CD4-positive, alpha-beta T cell treated with Interleukin-17A for 4 hours (primary cell): Measurements from ENCODE around the gene PDIK1L.
"Not testable (repeated sequence)": the region's sequence is repeated elsewhere in the genome, so short reads cannot be mapped to it uniquely, and the experiment has no call there.

Experiments used
- DNase-seq: peaks from one replicate; pipeline ENCODE4 v3.0.0-alpha.2; 2020; ENCODE audit warnings: mixed read lengths

PDIK1L gene

GRCh38 chr1:26092422-26092821 is 19.2 kb upstream of the PDIK1L start:
- DNase-seq = no peak

GRCh38 chr1:26093569-26093968 is 18.1 kb upstream of the PDIK1L start:
- DNase-seq = not testable (repeated sequence)

GRCh38 chr1:26094076-26094669 is 17.5 kb upstream of the PDIK1L start:
- no peak for DNase-seq

DNA sequence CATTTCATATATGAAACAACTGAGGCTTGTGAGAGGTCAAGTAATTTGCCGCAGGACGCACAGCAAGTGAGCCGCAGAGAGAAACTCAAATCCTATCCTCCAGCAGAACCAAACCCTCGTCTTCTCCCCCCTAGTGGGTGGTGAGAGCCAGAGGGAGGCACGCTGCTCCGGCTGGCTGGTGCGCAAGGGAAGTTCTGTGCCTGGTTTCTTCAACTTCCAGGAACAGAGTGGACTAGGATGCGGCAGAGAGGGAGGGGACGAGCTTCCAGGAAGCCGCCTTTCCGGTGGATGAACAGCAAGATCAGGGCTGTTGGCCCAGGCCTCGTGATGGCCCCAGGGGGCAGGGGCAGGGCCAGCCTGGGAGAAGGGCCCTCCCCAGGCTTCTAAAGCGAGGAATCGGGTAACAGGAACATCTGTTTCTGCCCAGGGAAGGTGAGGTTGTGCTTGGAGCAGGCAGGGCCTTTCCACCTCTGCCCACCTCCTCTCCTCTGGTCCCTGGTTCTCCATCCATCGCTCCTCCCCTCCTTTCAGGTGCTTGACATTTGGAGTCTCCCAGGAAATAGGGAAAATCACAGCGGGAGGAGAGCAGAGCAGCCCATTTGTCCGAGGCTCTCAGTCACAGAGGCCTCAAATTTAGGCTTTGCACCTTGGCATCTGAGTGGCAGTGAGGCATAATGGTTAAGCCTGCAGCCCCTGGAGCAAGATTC is 16.8 kb upstream of the PDIK1L start:
- DNase-seq = no peak

DNA sequence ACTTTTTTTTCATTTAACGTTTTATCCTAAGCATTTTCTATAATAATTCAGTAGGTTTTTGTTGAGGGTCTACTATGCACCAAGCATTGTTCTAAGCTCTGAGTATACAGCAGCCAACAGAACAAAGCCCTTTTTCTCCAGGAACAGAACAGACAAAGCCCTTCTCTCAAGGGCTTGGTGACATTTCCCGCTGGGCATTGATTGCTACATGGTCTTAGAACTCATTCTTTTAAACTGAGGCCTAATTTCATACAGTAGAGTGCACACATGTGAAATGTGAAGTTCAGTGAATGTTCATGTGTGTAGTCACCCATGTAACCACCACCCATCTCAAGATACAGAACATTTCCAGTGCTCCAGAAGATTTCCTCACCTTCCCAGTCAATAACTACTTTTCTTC is 15.2 kb upstream of the PDIK1L start:
- no peak for DNase-seq

DNA sequence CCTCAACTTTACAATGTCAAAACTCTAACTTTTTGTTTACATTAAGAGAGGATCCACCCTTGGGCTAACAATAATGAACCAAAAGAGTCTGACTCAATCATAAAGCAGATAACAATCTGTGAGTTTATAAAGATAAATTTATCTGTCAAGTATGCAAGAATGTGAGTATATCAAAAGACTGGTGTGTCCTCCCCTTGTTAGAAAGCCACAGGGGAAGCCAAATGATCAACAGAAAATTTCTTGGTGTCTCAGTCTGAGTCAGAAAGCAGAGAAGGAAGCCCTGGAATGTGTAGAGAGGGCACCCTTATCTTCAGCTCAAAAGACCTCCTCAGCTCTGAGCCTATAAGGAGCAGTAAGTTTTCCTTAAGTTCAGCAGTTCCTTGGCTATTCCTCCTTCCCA is 13.9 kb upstream of the PDIK1L start:
- DNase-seq = no peak

DNA sequence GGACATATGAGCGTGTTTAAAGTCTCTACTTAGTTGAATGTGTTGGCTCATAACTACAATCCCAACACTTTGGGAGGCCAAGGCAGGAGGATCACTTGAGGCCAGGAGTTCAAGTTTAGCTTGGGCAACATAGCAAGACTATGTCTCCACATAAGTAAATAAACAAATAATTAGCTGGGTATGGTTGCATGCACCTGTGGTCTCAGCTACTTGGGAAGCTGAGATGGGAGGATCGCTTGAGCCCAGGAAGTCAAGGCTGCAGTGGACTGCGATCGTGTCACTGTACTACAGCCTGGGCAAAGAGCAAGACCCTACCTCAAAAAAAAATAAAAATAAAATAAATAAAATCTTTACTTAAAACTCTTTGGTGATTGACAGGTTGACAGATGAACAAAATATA is 13.0 kb upstream of the PDIK1L start:
- DNase-seq = no peak

DNA sequence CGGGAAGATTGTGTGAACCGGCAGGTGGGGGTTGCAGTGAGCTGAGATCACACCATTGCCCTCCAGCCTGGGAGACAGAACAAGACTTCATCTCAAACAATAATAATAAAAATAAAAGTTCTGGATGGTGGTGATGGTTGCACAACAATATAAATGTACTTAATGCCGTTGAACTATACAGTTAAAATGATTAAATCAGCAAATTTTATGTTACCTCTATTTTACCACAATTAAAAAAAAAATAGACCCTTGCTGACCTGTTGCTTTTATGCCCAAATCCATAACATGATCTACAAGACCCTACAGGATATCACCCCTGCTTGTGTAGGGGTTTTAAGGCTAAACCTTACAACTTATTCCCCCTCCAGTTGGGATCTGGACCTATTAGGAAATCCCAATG is 11.8 kb upstream of the PDIK1L start:
- no peak for DNase-seq

GRCh38 chr1:26100204-26100603 is 11.4 kb upstream of the PDIK1L start:
- DNase-seq = not testable (repeated sequence)

DNA sequence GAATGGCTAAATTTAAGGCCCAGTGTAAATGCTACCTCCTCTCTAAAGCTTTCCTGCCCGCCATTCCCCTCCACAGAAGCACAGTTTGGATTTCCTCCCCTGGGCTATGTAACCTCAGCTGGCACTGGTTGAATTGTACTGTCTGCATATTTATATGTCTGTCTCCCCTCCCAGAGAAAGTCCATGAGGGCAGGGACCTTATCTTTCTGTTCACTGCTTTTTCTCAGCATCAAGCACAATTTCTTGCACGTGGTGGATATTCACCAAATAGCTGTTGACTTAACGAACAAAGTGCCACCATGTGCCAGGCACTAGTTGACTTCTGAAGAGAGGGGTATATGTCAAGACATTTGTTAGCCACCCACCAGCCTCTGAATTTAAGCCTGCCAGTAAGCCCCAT is 9.5 kb upstream of the PDIK1L start:
- DNase-seq = no peak

GRCh38 chr1:26102526-26102925 is 9.1 kb upstream of the PDIK1L start:
- DNase-seq = no peak

DNA sequence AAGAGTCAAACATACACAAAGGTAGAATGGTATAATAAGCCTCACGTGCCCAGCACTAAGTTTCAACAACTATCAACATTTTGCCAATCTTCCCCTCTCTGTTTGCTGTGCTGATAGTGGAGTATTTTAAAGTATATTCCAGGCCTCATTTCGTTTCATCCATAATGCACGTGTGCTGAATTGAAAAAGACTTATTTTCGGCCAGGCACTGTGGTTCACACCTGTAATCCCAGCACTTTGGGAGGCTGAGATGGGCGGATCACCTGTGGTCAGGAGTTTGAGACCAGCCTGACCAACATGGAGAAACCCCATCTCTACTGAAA is 6.4 kb upstream of the PDIK1L start:
- not testable (repeated sequence) for DNase-seq

GRCh38 chr1:26109229-26110164 is 2.1 kb upstream of the PDIK1L start:
- DNase-seq = no peak

- peak; percentile 82 for DNase-seq
Observed at GRCh38 chr1:26110731-26111529, 694 bp upstream of the PDIK1L start.

GRCh38 chr1:26112407-26112775 is 767 bp downstream of the PDIK1L start:
- peak; percentile 28 for DNase-seq

DNA sequence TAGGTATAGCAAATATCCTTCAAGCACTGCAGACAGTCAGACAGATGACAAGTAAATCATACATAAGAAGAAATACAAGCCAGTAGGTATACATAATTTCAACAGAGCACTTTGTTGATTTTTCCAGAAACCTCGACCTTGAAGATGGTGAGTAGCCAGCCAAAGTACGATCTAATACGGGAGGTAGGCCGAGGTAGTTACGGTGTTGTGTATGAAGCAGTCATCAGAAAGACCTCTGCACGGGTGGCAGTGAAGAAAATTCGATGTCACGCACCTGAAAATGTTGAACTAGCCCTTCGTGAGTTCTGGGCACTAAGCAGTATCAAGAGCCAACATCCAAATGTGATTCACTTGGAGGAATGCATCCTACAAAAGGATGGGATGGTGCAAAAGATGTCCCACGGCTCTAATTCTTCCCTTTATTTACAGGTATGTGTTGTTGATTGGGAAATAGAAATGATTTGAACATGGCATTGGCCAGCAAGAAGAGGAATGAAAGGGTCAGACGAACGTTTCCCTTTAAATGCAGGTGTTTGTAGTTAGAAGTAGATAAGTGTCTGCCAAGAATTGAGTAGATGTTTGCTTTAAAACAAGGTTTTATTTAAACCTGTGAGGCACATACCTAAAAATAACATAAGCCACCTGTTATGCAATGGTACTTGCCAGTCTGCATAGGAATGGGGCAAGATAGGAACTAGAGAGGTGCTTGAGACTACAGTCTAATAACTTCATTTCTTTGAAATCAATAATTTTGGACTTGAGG is 2.7 kb downstream of the PDIK1L start:
- no peak for DNase-seq

GRCh38 chr1:26119892-26120608 is 8.4 kb downstream of the PDIK1L start:
- DNase-seq = no peak

- no peak for DNase-seq
Observed at GRCh38 chr1:26121854-26122773, 10.5 kb downstream of the PDIK1L start.

- peak; percentile 32 for DNase-seq
Observed at GRCh38 chr1:26122988-26123973, 11.7 kb downstream of the PDIK1L start.
